Stimulated activated CD4-positive, alpha-beta T cell treated with anti-CD3 and anti-CD28 coated beads, Interleukin-2, amount 100 ng/mL, for 48 hours (primary cell): ENCODE results near the gene SLC19A2.
"Not testable (repeated sequence)": the region's sequence is repeated elsewhere in the genome, so short reads cannot be mapped to it uniquely, and the experiment has no call there.

Experiments
- DNase-seq, 2 donors: peaks; one replicate each; pipeline ENCODE4 v3.0.0-alpha.2; 2020

SLC19A2 gene

DNA sequence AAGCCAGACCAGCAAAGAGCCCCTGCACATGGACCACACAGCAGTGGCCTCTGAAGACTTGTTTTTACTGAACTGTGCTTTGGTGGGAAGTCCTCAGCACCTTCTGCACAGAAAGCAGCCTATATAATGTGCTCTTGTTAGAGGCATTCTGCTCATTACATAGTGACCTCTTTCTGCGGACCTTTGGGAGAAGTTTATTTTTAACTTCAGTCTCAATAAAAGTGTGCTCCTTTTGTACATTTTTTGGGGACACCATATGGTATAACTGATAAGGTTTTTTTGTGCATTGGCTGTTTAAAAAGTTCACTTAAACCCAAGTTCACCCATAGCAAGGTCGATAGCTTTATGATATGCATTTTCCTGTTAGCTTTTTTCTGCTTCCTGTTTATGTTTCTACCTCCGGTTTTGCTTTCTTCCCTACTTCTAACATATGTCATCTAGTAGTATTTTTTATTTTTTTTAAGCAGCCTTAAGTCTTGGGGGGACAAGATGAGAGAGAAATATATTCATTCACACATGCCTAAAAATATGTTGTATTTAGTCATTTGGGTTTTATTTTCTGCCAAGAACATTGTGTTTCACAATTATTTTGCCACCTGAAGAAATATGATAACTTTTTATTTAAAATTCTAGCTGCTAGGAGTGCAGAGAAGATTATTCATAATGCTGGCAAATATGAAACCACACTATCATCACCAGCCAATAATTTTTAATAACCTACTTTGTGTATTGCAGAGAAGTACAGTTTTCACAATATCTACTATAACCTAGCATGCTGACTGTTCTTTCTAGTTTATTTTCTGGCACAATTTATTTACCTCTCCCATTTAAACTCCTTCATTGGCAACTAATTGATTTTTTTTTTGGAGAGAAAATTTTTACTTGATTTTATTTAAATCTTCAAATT lies 22.9 kb upstream of the SLC19A2 start:
- DNase-seq: no peak

GRCh38 chr1:169507413-169507812 lies 21.7 kb upstream of the SLC19A2 start:
- no peak for DNase-seq

DNA sequence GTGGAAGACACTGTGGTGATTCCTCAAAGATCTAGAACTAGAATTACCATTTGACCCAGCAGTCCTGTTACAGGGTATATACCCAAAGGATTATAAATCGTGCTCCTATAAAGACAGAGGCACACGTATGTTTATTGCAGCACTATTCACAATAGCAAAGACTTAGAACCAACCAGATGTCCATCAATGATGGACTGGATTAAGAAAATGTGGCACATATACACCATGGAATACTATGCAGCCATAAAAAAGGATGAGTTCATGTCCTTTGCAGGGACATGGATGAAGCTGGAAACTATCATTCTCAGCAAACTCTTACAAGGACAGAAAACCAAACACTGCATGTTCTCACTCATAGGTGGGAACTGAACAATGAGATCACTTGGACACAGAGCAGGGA lies 17.9 kb upstream of the SLC19A2 start:
- not testable (repeated sequence) for DNase-seq

DNA sequence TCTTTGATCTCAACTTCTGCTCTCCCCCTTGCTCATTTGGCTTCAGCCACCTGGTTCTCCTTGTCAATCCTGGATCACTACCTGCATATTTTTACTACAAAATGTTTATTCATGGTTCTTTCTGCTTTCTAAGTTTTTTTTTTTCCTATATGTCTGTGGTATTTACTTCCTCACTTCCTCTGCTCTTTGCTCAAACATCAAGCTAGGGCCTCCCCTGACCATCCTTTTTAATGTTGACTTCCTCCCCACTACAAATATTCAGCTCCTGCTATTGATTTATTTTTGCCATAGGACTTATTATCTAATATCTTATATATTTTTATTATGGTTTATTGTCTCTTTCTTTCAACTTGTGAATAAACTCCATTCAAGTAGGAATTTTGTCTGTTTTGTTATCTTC lies 14.1 kb upstream of the SLC19A2 start:
- no peak for DNase-seq

DNA sequence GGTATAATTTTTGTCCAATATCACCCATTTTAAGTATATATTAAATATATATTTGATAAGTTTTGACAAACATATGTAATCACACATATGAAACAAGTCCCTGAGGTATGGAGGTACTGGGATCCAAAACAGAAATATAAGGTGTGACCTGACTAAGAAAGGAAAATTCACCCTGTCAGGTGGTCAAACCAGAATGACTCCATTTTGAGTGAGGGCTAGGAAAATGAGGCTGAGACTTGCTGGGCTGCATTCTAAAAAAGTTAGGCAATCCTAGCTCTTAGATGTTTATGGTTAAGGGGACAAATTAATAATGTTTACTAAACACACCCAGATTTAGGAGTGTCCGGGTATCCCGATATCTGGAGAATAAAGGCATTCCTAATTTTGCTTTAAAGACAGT lies 11.6 kb upstream of the SLC19A2 start:
- DNase-seq: no peak

DNA sequence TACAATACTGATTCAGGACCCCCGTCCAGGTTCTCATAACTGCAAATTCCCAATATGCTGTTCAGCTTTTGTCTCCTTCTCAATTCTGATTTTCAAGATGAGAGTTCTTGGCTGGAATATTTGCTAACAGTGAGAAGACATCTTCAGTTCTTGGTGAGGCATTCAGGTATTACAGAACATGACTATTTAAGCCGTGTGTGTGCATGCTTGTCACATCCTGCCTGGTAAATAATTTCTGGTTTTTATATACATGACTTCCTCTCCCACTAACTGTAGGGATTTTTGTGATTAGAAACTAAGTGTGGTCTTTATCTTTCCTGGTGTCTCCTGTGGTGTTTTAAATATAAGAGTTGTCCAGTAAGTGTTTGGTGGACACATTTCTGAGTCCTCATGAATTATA lies 10.2 kb upstream of the SLC19A2 start:
- DNase-seq: no peak

GRCh38 chr1:169495046-169495775 lies 9.5 kb upstream of the SLC19A2 start:
- no peak for DNase-seq

GRCh38 chr1:169494343-169494742 lies 8.6 kb upstream of the SLC19A2 start:
- no peak for DNase-seq

GRCh38 chr1:169493251-169493650 lies 7.5 kb upstream of the SLC19A2 start:
- DNase-seq: no peak

- peak; percentile 18 to 35 for DNase-seq
Measured at GRCh38 chr1:169491845-169492281, 6.1 kb upstream of the SLC19A2 start.

GRCh38 chr1:169488157-169488556 lies 2.4 kb upstream of the SLC19A2 start:
- DNase-seq: no peak

- no peak for DNase-seq
Measured at GRCh38 chr1:169487561-169487960, 1.8 kb upstream of the SLC19A2 start.

GRCh38 chr1:169487133-169487532 lies 1.4 kb upstream of the SLC19A2 start:
- no peak for DNase-seq

DNA sequence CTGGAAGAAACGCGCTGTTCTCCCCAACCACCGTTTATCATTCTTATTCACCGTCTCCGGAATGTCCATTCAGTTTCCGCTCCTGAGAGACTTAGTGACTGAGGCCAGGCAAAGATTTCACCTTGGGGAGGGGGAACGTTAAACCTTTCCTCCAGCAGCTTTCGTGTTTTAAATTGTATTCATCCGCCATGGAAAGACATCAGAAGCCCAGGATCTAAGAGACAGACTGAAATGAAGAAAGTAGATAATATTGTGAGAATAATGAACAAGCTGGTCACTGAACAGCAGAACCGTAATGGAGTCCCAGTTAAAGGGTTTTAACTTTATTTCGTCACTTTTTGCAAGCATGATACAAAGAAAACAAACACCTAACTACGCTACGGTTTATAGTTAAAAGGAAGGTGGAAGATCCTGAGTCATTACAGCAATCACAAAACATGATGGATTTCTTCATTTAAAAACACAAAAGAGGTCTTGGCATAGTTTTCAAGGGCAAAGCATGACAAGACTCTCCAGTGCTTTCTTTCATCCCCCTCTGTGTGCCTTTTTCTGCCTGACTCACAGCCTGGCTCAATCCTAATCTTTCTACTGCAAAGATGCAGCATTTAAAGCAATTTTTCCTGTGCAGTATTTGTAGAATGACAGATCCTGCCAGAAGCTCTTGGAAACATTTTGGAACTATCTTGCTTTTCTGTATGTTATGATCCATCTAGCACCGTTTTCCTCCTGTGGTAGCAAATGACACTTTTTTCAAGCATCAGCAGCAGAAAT lies 722 bp upstream of the SLC19A2 start:
- no peak for DNase-seq

GRCh38 chr1:169484683-169485430 lies 887 bp downstream of the SLC19A2 start:
- DNase-seq: peak in 1 of 2 donors; percentile 18

GRCh38 chr1:169484101-169484500 lies 1.6 kb downstream of the SLC19A2 start:
- no peak for DNase-seq

DNA sequence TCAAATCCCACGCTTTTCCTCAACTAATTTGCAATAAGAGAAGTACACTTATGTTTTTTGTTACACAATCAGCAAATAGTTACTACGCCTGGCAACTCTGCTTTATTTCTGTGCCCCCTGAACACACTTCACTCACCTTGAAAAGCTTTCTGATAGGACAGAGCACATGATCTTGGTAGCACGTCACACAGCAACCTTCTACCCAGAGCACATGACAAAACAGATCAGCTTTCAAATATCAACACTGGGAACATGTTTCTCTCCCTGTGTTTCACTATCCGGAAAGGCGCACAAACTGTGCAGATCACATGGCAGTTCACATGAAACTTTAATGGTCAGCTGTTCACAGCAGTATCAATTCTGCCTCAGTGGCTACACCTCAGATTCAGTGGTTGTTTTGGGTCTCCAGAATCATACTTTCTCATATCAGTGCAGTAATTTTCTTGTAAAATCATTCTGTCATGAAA lies 2.2 kb downstream of the SLC19A2 start:
- no peak for DNase-seq

DNA sequence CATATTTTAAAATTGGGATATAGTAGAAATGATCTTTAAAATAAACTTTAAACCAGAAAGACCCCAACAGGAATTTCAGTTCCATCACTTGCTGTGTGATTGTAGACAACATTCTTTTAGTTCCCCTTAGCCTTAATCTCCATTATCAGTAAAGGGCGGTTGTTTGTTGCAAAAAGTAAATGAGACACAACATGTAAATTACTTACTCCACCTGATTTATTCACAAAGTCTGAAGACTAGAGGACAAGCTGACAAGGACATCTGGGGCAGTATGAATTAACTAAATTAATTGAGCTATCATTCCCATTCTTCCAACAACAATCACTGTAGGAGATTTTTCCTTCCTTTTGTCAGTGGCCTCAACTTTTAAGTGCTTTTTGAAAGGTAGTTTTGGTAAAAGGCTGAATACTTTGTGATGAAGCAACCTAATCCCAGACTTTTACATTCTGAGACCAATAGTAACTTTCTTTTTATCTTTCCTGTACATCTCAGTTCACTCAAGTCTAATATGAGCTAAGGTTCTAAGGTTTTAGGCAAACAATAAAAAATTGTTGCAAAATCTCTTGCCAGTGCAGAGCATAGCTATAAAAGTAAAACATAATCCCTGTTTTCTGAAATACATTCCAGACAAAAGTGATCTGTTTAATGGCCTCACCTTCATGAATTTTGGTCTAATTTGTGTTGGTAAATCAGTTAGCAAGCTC lies 6.2 kb downstream of the SLC19A2 start:
- no peak for DNase-seq

DNA sequence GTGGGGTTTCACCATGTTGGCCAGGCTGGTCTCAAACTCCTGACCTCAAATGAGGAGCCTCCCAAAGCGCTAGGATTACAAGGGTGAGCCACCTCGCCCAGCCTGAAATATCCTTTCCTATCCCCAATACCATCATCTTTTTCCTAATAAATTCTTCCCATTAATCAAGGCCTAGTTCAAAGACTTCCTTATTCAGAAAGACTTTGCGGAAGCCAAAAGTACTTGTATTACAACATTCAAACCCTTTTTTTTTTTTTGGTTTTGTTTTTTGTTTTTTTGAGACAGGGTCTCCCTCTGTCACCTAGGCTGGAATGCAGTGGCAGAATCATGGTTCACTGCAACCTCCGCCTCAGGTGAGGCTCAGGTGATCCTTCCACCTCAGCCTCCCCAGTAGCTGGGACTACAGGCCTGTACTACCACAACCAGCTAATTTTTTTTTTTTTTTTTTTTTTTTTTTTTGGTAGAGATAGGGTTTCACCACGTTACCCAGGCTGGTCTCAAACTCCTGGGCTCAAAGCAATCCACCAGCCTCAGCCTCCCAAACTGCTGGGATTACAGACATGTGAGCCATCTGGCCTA lies 7.6 kb downstream of the SLC19A2 start:
- DNase-seq: no peak

GRCh38 chr1:169475806-169476387 lies 9.8 kb downstream of the SLC19A2 start:
- no peak for DNase-seq
